HG03342 (cell line): ENCODE data around the gene PXDN.
"Not testable (repeated sequence)": the region's sequence is repeated elsewhere in the genome, so short reads cannot be mapped to it uniquely, and the experiment has no call there.

Experiments used
- ATAC-seq: cut with Tn5 transposase; IDR thresholded peaks from one replicate; pipeline ENCODE4 v1.9.1; 2021; ENCODE audit warnings: mild to moderate bottlenecking, moderate library complexity; ENCODE audit not compliant: unreplicated experiment

The PXDN gene, protein sequence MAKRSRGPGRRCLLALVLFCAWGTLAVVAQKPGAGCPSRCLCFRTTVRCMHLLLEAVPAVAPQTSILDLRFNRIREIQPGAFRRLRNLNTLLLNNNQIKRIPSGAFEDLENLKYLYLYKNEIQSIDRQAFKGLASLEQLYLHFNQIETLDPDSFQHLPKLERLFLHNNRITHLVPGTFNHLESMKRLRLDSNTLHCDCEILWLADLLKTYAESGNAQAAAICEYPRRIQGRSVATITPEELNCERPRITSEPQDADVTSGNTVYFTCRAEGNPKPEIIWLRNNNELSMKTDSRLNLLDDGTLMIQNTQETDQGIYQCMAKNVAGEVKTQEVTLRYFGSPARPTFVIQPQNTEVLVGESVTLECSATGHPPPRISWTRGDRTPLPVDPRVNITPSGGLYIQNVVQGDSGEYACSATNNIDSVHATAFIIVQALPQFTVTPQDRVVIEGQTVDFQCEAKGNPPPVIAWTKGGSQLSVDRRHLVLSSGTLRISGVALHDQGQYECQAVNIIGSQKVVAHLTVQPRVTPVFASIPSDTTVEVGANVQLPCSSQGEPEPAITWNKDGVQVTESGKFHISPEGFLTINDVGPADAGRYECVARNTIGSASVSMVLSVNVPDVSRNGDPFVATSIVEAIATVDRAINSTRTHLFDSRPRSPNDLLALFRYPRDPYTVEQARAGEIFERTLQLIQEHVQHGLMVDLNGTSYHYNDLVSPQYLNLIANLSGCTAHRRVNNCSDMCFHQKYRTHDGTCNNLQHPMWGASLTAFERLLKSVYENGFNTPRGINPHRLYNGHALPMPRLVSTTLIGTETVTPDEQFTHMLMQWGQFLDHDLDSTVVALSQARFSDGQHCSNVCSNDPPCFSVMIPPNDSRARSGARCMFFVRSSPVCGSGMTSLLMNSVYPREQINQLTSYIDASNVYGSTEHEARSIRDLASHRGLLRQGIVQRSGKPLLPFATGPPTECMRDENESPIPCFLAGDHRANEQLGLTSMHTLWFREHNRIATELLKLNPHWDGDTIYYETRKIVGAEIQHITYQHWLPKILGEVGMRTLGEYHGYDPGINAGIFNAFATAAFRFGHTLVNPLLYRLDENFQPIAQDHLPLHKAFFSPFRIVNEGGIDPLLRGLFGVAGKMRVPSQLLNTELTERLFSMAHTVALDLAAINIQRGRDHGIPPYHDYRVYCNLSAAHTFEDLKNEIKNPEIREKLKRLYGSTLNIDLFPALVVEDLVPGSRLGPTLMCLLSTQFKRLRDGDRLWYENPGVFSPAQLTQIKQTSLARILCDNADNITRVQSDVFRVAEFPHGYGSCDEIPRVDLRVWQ (N-terminal part only)

GRCh38 chr2:1744446-1745170 is at the start of gene PXDN:
Gene PXDN, minus strand, starts transcription at chr2:1744515. Its CDS starts 60 bp downstream, at chr2:1744455.
- ATAC-seq, result no peak

DNA sequence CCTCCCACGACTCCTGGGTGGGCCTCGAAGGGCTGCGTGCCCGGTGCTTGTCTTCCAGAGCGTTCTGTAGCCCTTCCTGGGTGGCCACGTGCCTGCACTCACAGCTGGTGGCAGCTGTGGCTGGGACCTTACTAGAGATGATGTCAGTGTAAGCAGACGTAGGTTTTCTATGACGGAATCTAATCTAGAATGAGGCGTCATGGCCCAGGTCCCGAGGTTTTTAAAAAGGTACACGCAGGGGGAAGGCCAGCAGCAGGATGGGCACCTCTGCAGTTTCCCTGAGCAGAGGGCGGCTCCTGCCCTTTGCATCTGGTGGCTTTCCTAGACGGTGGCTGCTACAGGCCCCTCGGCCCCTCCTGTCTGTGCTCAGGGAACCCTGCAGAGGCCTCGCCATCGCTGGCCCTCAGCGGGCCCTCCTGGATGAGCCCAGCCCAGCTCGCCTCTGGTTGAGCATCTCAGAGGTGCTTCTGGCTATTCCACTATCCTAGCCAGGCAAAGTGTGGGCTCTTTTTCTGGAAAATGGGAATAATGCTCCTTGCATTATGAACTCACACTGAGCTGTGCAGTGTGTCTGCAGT is 49.6 kb upstream of the PXDN start:
- no peak for ATAC-seq

- no peak for ATAC-seq
Measured at GRCh38 chr2:1793001-1793867, 48.9 kb upstream of the PXDN start.

GRCh38 chr2:1791685-1792435 is 47.5 kb upstream of the PXDN start:
- ATAC-seq, result no peak

GRCh38 chr2:1791006-1791605 is 46.8 kb upstream of the PXDN start:
- ATAC-seq, result no peak

GRCh38 chr2:1790473-1790872 is 46.2 kb upstream of the PXDN start:
- no peak for ATAC-seq

DNA sequence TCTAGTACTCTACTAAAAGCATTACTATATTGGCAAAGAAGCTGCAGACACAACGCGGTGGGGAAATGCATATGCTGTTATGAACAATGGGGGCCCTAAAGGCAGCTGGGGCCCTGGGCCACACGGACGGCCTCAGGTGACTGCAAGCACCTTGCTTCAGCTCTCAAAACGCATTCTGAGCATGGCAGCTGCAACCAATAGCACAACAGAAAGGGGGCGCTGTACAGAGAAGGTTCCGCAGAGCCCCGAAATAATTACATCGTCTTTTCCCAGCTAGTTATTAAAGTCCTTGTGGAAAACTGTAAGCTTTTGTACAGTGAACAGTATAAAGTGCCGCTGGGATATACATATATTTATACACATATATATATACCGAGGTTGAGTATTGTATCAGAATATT is 45.3 kb upstream of the PXDN start:
- ATAC-seq, result no peak

DNA sequence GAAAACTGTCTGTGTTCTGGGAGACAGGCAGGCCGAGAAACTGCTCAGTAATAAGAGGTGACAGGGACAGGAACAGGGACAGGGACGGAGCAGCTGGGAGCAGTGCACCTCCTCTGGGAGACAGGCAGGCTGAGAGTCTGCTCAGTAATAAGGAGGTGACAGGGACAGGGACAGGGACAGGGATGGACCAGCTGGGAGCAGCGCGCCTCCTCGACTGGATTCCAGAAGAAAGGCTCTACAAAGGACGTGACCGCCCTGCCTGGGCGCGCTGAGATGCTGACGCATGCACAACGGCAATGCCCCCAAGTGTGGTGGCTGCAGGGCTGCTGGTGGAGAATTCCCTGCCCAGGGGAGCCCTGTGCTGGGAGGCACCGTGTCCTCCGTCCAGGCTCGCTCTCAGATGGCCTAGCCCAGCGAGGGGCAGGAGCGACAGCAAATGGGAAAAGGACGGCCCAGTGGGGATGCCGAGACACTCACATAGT is 44.2 kb upstream of the PXDN start:
- ATAC-seq, result no peak

GRCh38 chr2:1787755-1788477 is 43.6 kb upstream of the PXDN start:
- no peak for ATAC-seq

- no peak for ATAC-seq
Measured at GRCh38 chr2:1784986-1785617, 40.8 kb upstream of the PXDN start.

DNA sequence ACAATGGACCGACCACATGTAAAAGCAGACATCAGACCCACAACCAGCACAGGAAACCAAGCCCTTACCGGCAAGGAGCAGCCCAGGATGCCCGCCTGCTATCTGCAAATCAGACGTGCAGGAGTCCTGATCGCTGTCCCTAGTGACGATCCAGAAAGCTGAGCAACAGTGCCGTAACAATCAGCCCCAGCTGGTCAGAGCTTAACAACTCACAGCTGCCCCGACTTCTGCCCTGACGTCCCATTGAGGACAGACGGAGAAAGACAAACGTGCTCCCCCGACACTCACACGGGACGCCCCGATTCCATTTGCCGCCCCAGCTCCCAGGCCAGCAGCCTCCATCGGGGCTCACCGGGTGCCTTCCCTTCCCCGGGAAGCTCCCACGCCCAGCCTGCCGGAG is 39.8 kb upstream of the PXDN start:
- ATAC-seq, result no peak

DNA sequence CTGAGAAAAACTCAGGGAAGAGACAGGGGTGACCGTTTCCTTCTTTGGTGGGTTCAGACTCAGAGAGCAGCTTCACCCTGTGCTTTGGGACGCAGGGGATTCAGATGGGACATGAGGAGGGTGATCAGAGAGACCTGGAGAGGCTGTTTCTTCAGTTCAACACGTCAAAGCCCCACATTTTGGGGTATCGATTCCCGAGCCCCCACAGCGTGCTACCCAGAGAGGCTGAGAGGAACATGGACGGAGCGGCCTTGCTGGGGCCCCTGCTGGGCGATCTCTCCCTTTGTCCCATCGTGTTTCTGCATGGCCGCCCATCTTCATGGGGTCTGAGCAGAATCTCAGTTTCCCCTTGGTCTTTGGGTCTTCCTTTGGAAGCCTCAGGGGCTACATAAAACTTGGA is 38.2 kb upstream of the PXDN start:
- ATAC-seq, result no peak

GRCh38 chr2:1781291-1782080 is 37.2 kb upstream of the PXDN start:
- no peak for ATAC-seq

DNA sequence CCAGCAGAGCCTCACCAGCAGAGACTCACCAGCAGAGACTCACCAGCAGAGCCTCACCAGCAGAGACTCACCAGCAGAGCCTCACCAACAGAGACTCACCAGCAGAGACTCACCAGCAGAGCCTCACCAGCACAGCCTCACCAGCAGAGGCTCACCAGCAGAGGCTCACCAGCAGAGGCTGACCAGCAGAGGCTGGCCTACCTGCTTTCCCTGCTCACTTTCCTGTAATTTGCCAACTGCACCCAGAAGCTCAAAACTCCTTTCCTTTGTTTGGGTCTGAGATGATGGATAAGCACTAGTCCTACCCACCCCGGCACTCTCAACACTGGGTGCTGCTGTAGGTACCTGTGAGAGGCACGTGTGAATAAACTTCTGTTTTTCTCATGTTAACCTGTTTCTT is 36.4 kb upstream of the PXDN start:
- no peak for ATAC-seq

DNA sequence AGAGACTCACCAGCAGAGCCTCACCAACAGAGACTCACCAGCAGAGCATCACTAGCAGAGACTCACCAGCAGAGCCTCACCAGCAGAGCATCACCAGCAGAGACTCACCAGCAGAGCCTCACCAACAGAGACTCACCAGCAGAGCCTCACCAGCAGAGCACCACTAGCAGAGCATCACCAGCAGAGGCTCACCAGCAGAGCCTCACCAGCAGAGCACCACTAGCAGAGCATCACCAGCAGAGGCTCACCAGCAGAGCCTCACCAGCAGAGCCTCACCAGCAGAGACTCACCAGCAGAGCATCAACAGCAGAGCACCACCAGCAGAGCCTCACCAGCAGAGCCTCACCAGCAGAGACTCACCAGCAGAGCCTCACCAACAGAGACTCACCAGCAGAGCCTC is 35.7 kb upstream of the PXDN start:
- ATAC-seq, result not testable (repeated sequence)

DNA sequence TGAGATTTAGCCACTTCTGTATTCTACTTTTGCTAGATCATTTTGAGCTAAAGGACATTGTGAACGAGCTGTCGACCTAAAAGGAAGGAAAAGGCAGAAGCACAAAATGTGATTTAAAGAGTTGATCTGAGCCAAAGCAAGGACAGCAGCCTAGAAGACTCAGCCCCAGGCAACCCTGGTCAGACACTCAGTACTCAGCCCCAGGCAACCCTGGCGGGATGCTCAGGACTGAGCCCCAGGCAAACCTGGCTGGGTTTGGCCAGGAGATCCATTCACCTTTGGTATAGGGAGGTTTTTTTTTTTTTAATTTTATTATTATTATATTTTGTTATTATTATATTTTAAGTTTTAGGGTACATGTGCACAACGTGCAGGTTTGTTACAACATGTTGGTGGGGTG is 34.3 kb upstream of the PXDN start:
- ATAC-seq, result no peak
